Stimulated activated CD8-positive, alpha-beta memory T cell treated with anti-CD3 and anti-CD28 coated beads, Interleukin-12 subunit alpha, Interleukin-12 subunit beta, amount 100 ng/mL, for 24 hours (primary cell): Measurements from ENCODE around the gene GRPEL2.

Source experiments
- DNase-seq: peaks from one replicate; pipeline ENCODE4 v3.0.0-alpha.2; 2020; ENCODE audit errors: extremely low read depth

The GRPEL2 gene

GRCh38 chr5:149345147-149345891 lies at the start of gene GRPEL2:
TSS of gene GRPEL2 (plus strand) at chr5:149345499. CDS start at chr5:149345540, 41 bp downstream.
- DNase-seq, result peak; percentile 87

GRCh38 chr5:149297340-149298025 lies 47.8 kb upstream of the GRPEL2 start:
- DNase-seq, result no peak

DNA sequence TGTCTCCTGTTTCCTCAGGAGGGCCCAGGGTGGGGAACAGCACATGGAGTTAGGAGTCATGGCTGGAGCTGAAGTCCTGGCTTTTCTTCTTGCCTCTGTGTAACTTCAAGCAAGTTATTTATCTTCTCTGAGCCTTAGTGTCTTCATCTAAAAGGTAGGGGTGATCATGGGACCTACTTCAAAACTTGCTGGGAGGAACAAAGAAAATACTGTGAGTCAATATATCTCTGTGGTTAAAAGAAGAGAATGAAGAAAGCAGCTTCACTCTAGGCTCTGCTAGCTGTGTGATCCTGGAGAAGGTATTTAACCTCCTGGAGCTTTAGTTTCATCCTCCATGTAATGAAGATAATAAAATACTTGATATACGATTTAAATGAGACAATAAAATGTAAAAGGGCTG lies 47.1 kb upstream of the GRPEL2 start:
- DNase-seq, result no peak

DNA sequence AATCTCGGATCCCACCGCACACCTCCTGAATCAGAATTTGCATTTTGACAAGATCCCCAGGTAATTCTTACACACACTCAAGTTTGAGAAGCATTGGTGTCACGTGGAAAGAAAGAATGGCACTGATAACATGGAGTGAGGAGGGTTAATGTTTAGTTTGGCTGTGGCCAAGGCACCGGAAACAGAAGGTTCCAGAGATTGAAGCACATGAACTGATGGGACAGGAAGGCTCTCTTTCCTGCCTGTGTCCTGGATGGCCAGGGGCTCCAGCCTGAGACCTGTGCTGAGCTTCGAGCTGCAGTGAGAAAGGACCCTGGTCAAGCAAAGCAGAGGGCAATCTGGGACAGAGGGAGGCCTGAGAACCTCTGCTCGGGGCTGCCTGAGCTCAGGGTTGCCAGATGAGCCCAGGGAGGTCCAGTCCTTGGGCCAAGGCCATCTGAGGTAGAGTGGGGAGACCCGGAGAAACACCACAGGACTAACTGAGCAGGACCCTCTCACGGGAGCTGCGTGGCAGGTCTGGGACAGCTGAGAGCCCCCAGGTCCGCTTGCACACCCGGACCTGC lies 46.4 kb upstream of the GRPEL2 start:
- no peak for DNase-seq

DNA sequence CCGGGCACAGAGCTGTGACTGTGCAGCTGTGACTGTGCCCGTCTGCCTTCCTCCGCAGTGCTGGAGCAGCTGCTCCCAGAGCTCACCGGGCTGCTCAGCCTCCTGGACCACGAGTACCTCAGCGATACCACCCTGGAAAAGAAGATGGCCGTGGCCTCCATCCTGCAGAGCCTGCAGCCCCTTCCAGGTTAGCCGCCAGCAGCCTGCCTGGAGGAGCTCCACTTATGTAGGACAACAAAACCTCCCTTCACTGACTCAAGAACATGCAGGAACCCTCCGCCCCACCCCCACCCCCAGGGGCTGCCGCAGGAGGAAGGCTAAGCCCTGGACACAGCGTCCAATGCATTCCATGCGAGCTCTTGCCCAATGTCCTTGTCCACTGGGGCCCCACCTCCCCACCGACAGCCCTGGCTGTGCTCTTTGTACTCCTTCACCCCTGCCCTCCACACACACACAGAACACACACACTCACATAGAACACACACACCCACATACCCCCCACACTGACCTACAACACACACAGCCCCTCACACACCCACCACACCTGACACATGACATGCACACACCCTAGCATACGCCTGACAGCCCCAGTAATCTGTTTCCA lies 45.7 kb upstream of the GRPEL2 start:
- DNase-seq, result no peak

- no peak for DNase-seq
These were observed 44.9 kb upstream of the GRPEL2 start for GRCh38 chr5:149300441-149300840.

- DNase-seq, result no peak
These were observed 44.1 kb upstream of the GRPEL2 start for GRCh38 chr5:149301049-149301743.

- no peak for DNase-seq
These were observed 43.4 kb upstream of the GRPEL2 start for GRCh38 chr5:149301744-149302380.

DNA sequence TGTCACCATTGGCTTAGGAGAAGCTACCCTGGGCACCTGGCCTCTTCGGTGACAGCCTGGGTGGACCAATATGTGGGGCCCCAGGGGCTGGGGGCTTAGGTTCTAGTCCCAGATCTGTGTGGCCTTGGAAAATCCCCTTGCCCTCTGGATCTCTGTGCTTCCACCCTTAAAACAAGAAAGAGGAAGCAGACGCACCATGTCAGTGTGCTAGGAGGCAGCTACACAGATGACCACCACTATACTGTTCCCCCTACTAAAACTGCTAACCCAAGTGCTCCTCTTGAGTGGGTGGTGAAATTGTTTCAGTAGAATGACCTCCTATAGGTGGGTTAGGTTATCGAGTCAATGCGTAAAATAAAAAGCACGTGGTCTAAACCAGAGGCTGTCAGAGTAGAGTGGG lies 42.7 kb upstream of the GRPEL2 start:
- DNase-seq, result no peak

DNA sequence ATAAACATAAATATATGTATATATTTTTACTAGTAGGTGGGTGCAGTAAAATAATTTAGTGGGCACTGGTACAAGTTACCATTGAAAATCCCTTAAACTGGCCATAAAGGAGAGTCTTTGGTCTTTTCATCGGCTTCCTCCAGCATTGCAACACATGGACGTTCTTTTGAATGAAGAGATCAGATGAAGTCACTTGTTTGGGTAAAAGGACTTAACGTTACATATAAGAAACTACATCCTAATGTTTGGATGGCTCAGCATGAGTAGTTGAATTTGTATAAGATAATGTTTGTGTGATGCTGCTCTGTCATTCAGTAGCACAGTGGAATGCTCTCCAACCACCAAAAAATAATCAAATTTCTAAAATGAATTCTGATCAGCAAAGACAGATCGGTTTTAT lies 42.1 kb upstream of the GRPEL2 start:
- no peak for DNase-seq

- DNase-seq, result no peak
These were observed 40.9 kb upstream of the GRPEL2 start for GRCh38 chr5:149304195-149305078.

DNA sequence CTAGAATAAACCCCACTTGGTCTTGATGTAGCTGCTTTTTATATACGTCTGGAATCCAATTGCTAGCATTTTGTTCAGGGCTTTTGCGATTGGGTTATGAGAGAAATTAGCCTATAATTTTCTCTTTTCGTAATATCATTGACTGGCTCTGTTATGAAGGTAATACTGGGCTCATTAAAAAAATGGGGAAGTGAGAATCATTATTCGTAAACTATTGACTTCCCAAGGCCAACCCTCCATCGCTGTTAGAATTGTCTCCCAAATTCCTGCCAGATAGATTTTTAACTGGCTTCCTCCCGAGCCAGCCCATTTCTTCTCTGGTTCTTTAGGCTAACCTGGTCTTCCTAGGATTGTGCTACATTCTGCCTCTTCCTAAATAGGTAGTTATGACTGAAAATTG lies 35.9 kb upstream of the GRPEL2 start:
- DNase-seq, result no peak

DNA sequence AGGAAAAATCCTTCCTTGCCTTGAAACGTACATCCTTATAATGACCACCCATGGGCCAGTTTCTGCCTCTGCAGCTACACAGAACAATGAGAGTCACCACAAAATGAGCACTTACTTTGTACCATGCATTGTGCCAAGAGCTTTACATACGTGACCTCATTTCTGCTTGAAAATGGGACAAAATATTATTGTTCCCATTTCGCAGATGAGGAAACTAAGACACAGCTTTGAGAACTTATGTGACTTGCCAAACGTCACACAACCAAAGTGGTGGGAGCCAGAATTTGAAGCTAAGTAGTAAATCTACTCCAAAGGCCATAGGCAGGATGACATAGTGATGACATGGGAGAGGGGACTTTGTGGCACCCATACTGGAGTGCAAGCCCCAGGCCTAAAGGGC lies 34.8 kb upstream of the GRPEL2 start:
- no peak for DNase-seq

- DNase-seq, result no peak
These were observed 34.2 kb upstream of the GRPEL2 start for GRCh38 chr5:149310947-149311658.

DNA sequence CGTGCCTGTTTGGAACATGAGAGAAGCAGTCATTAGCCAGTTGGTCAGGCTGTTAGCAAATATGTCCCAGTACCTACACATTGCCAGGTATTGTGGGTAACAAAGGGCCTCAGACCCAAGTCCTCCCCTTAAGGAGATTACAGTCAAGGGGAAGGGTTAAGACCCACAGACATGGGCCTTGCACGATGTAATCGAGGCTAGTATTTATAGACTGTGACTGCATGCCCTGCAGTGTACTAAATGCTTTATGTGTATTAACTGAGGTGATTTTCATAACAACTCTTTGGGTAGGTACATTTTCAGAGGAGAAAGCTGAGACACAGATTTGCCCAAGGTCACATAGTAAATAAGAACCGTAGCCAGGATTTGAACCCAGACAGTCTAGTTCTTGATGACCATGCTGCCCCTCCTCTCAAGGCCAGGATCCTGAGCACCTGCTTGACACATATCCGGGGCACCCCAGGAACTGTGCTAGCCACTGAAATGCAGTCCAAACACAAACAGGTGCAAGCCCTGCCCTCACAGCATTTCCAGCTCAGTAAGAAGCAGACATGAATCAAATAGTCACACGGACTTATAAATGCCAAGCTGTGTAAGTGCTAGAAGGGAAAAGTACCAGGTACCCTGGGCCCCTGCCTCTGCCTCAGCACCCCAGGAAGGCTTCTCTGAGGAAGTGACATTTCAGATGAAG lies 32.0 kb upstream of the GRPEL2 start:
- no peak for DNase-seq

- no peak for DNase-seq
These were observed 30.7 kb upstream of the GRPEL2 start for GRCh38 chr5:149314571-149315111.

DNA sequence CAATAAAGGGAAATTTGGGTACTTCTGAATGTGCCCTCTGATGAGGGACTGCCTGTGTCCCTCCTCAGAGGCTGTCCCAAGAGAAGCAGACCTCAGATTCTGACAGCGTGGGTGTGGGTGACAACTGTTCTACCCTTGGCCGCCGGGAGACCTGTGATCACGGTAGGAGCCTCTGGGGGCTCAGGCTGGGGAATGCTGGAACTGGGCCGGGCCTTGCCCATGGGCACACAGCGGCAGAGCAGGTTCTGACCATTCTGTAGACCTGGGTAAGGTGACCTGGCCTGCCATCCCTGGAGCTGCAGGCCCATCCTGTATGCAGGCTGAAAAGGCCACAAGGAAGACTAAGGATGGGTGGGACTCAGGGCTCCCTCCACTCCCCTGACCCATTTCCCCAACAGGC lies 29.5 kb upstream of the GRPEL2 start:
- no peak for DNase-seq

DNA sequence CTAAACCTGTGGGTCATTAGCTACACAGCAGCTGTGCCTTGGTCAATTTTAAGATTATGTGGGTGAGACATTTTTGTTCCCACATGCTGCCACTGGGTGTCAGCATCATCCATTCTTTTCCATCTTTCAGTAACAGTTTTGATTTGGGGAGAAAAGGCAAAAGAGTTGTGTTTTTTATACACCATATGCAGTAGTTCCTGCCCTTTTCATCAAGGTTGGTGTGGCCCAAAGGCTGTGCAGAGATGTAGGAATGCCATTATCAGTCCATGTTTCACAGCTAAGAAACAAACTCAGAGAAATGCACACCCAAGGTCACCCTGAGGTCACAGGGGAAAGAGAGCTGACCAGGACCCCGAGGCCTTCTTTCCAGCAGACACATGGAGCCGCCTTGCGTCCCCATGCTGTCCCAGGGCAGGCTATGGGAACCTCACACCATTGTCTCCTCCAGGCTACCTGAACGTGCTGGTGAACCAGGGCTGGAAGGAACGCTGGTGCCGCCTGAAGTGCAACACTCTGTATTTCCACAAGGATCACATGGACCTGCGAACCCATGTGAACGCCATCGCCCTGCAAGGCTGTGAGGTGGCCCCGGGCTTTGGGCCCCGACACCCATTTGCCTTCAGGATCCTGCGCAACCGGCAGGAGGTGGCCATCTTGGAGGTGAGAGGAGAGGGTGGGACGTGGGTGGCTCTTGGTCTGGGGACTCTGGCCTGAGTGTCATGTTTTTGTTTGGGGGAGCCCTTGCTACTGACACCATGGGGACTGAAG lies 27.8 kb upstream of the GRPEL2 start:
- DNase-seq, result no peak
